OCI-LY7 (cell line): ENCODE results near the gene TMX1.

ENCODE experiments used
- CTCF ChIP-seq: fragments of 200-600 bp; sonication (generic); conservative IDR thresholded peaks from 2 replicates; pipeline ENCODE4 v1.5.1; 2014; ENCODE audit warnings: mild to moderate bottlenecking, antibody characterized with exemption, low read length, moderate library complexity, mixed read lengths
- EZH2phosphoT487 ChIP-seq: fragments of 200-600 bp; sonication (generic); IDR thresholded peaks from 2 replicates; pipeline ENCODE4 v1.6.1; 2018; ENCODE audit warnings: low read depth, borderline replicate concordance, mild to moderate bottlenecking, mixed run types, antibody characterized with exemption, low read length, moderate library complexity, mixed read lengths

GRCh38 chr14:51203881-51204280 lies 36.2 kb upstream of the TMX1 start:
- no peak for TF ChIP-seq CTCF
- TF ChIP-seq EZH2phosphoT487: no peak
